ENCODE measurements around the gene ADRA2B.
"Not testable (repeated sequence)": the region's sequence is repeated elsewhere in the genome, so short reads cannot be mapped to it uniquely, and the experiment has no call there.

DNA sequence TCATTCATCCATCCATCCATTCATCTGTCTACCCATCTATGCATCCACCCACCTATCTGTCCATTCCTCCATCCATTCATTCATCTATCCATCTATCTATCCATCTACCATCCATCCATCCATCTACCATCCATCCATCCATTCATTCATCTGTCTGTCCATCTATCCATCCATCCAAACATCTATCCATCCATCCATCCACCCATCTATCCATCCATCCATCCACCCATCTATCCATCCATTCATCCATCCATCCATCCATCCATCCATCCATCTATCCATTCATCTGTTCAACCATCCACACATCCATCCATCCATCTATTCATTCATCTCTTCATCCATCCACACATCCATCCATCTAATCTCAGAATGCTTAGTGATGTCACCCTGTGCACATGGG is 51.6 kb downstream of the ADRA2B start:
- TF ChIP-seq, protein P1, sequence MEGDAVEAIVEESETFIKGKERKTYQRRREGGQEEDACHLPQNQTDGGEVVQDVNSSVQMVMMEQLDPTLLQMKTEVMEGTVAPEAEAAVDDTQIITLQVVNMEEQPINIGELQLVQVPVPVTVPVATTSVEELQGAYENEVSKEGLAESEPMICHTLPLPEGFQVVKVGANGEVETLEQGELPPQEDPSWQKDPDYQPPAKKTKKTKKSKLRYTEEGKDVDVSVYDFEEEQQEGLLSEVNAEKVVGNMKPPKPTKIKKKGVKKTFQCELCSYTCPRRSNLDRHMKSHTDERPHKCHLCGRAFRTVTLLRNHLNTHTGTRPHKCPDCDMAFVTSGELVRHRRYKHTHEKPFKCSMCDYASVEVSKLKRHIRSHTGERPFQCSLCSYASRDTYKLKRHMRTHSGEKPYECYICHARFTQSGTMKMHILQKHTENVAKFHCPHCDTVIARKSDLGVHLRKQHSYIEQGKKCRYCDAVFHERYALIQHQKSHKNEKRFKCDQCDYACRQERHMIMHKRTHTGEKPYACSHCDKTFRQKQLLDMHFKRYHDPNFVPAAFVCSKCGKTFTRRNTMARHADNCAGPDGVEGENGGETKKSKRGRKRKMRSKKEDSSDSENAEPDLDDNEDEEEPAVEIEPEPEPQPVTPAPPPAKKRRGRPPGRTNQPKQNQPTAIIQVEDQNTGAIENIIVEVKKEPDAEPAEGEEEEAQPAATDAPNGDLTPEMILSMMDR (IDR thresholded peaks at IDR 0.05): not testable (repeated sequence)
- TF ChIP-seq POLR2AphosphoS5 (IDR thresholded peaks at IDR 0.05): not testable (repeated sequence)

Measured in gastroesophageal sphincter (tissue), 3 donors.